A172 (cell line): Measurements from ENCODE around the gene ZNF816. TPM values are rescaled to one million over a fixed set of nuclear protein-coding genes. Genes with fewer than 3 reads are reported as not detected.
"Not testable (repeated sequence)": the region's sequence is repeated elsewhere in the genome, so short reads cannot be mapped to it uniquely, and the experiment has no call there.

Source experiments
- DNase-seq: peaks from one replicate; pipeline ENCODE4 v3.0.0-alpha.2; 2015; ENCODE audit warnings: low spot score
- total RNA-seq: library from RNA; depleted of rRNA; stranded (reverse); fragments of >200 nt; shearing (Covaris generic); gene quantifications from 2 replicates; pipeline ENCODE4 v1.2.3, GENCODE V29; 2014; rRNA removed

ZNF816 gene
- total RNA-seq, 1 experiment from 2014 or later = 12.0 TPM

- DNase-seq = not testable (repeated sequence)
These were observed 38.0 kb downstream of the ZNF816 start for GRCh38 chr19:52924641-52925040.

- DNase-seq = peak; percentile 13
These were observed 38.7 kb downstream of the ZNF816 start for GRCh38 chr19:52923778-52924593.

GRCh38 chr19:52922841-52923777, 39.6 kb downstream of the ZNF816 start, which contains the start of gene ZNF888:
Gene ZNF888, minus strand, starts transcription at chr19:52923428. Its CDS starts 5,555 bp downstream, at chr19:52917873.
- peak; percentile 70 for DNase-seq

- DNase-seq = no peak
These were observed 45.1 kb downstream of the ZNF816 start for GRCh38 chr19:52917531-52917930.

GRCh38 chr19:52910648-52911047, 52.0 kb downstream of the ZNF816 start:
- no peak for DNase-seq

GRCh38 chr19:52904052-52904780, 58.5 kb downstream of the ZNF816 start:
- not testable (repeated sequence) for DNase-seq

- DNase-seq = no peak
These were observed 60.8 kb downstream of the ZNF816 start for GRCh38 chr19:52901842-52902241.

Other genes starting within 250 kb of the ZNF816 start
- gene ZNF611, start 227.8 kb downstream of the ZNF816 start, total RNA-seq = 9.7 and 11.7 TPM in 2 replicates
- 0.12 TPM in 1 of 2 replicates, not detected in the other for gene ZNF600, start 176.1 kb downstream of the ZNF816 start, total RNA-seq
- gene ZNF28, start 141.2 kb downstream of the ZNF816 start, total RNA-seq = 10.5 and 12.0 TPM in 2 replicates
- 11.4 and 12.3 TPM in 2 replicates for gene ZNF468, start 105.3 kb downstream of the ZNF816 start, total RNA-seq
- 3.8 and 5.8 TPM in 2 replicates for gene ZNF320, start 65.2 kb downstream of the ZNF816 start, total RNA-seq
- 6.6 and 7.8 TPM in 2 replicates for gene ZNF888, start 39.5 kb downstream of the ZNF816 start, total RNA-seq
- gene ERVV-1, start 51.0 kb upstream of the ZNF816 start, total RNA-seq = not detected in 2 replicates
- 0.22 TPM in 1 of 2 replicates, not detected in the other for gene ERVV-2, start 81.9 kb upstream of the ZNF816 start, total RNA-seq
- gene ZNF160, start 140.5 kb upstream of the ZNF816 start, total RNA-seq = 19.6 and 20.6 TPM in 2 replicates
- gene ZNF415, start 170.0 kb upstream of the ZNF816 start, total RNA-seq = 0.22 TPM in 1 of 2 replicates, not detected in the other
- gene ZNF347, start 196.2 kb upstream of the ZNF816 start, total RNA-seq = 17.7 and 19.3 TPM in 2 replicates
- not detected in 2 replicates for gene ZNF665, start 230.5 kb upstream of the ZNF816 start, total RNA-seq